ENCODE results near the gene RAD51C.
"Not testable (repeated sequence)": the region's sequence is repeated elsewhere in the genome, so short reads cannot be mapped to it uniquely, and the experiment has no call there.

The RAD51C gene

GRCh38 chr17:58749627-58750026, 57.2 kb downstream of the RAD51C start:
- DNase-seq, result not testable (repeated sequence)

- no peak for DNase-seq
Measured at GRCh38 chr17:58753026-58753425, 60.6 kb downstream of the RAD51C start.

GRCh38 chr17:58755269-58755576, 62.8 kb downstream of the RAD51C start:
- DNase-seq, result no peak

GRCh38 chr17:58755577-58756245, 63.3 kb downstream of the RAD51C start, which contains the start of gene PPM1E:
Gene PPM1E, plus strand, starts transcription at chr17:58755854.
- peak; percentile 98 for DNase-seq

- DNase-seq, result peak in 1 of 2 experiments; percentile 58
Measured at GRCh38 chr17:58756246-58757161, 64.1 kb downstream of the RAD51C start.

- peak in 1 of 2 experiments; percentile 50 for DNase-seq
Measured at GRCh38 chr17:58757162-58757613, 64.8 kb downstream of the RAD51C start.

- DNase-seq, result no peak
Measured at GRCh38 chr17:58758890-58759289, 66.5 kb downstream of the RAD51C start.

- peak; percentile 72 to 87 for DNase-seq
Measured at GRCh38 chr17:58759522-58759921, 67.1 kb downstream of the RAD51C start.

- no peak for DNase-seq
Measured at GRCh38 chr17:58760248-58760647, 67.8 kb downstream of the RAD51C start.

- DNase-seq, result no peak
Measured at GRCh38 chr17:58763263-58763662, 70.9 kb downstream of the RAD51C start.

- DNase-seq, result no peak
Measured at GRCh38 chr17:58764373-58764772, 72.0 kb downstream of the RAD51C start.

- DNase-seq, result not testable (repeated sequence)
Measured at GRCh38 chr17:58778482-58778881, 86.1 kb downstream of the RAD51C start.

GRCh38 chr17:58779446-58779845, 87.0 kb downstream of the RAD51C start:
- DNase-seq, result no peak

- DNase-seq, result peak; percentile 53 to 79
Measured at GRCh38 chr17:58783380-58783779, 91.0 kb downstream of the RAD51C start.

- no peak for DNase-seq
Measured at GRCh38 chr17:58785097-58785496, 92.7 kb downstream of the RAD51C start.
